A673 (cell line): ENCODE data around the gene WDR7. TPM values are rescaled to one million over a fixed set of nuclear protein-coding genes. Genes with fewer than 3 reads are reported as not detected.

Source experiments
- BruUV-seq: library from RNA; stranded (reverse); fragments of 400-500 nt; replicated peaks from 2 replicates; lab custom pipeline; 2021; lab: Mats Ljungman, UMichigan
- CTCF ChIA-PET: fragments of 300-600 bp; sonication (Branson Sonifier 250); formaldehyde crosslinking; loops from one replicate; lab custom pipeline; 2022; ENCODE audit warnings: antibody characterized with exemption; lab: Charles Lee
- POLR2A ChIA-PET: fragments of 300-600 bp; sonication (Branson Sonifier 250); formaldehyde crosslinking; loops from one replicate; lab custom pipeline; 2022; ENCODE audit warnings: antibody characterized with exemption; ENCODE audit not compliant: low non-redundant PET; lab: Charles Lee
- DNase-seq: peaks from one replicate; pipeline ENCODE4 v3.0.0-alpha.2; 2015; ENCODE audit warnings: low spot score
- H3K27ac ChIP-seq: fragments of 200-600 bp; sonication (generic); 2 replicates; pipeline ENCODE4 v1.5.1; 2016; ENCODE audit warnings: mixed run types, low read depth, mild to moderate bottlenecking, mixed read lengths, antibody characterized with exemption, low read length; ENCODE audit not compliant: poor library complexity, severe bottlenecking
- H3K27me3 ChIP-seq: fragments of 200-600 bp; sonication (generic); replicated peaks from 2 replicates; pipeline ENCODE4 v1.6.1; 2017; ENCODE audit warnings: mixed run types, low read depth, mild to moderate bottlenecking, mixed read lengths, antibody characterized with exemption, low read length; ENCODE audit not compliant: insufficient read depth, poor library complexity
- H3K36me3 ChIP-seq: fragments of 200-600 bp; sonication (generic); 2 replicates; pipeline ENCODE4 v1.6.1; 2016; ENCODE audit warnings: mixed run types, mild to moderate bottlenecking, mixed read lengths, antibody characterized with exemption, low read length; ENCODE audit not compliant: insufficient read depth, poor library complexity, severe bottlenecking
- H3K4me1 ChIP-seq: fragments of 200-600 bp; sonication (generic); 2 replicates; pipeline ENCODE4 v1.6.1; 2017; ENCODE audit warnings: mixed run types, mild to moderate bottlenecking, mixed read lengths, antibody characterized with exemption, low read length; ENCODE audit not compliant: insufficient read depth, poor library complexity, severe bottlenecking
- H3K4me3 ChIP-seq: fragments of 200-600 bp; sonication (generic); 2 replicates; pipeline ENCODE4 v1.5.1; 2016; ENCODE audit warnings: low read depth, mixed run types, mild to moderate bottlenecking, mixed read lengths, low read length; ENCODE audit not compliant: poor library complexity, severe bottlenecking
- H3K9me3 ChIP-seq: fragments of 200-600 bp; sonication (generic); 2 replicates; pipeline ENCODE4 v1.6.1; 2016; ENCODE audit warnings: mixed run types, low read depth, mild to moderate bottlenecking, mixed read lengths, antibody characterized with exemption, low read length; ENCODE audit not compliant: poor library complexity, severe bottlenecking
- CTCF ChIP-seq: fragments of 300-800, 200-600 bp; sonication (generic); conservative IDR thresholded peaks from 2 replicates; pipeline ENCODE4 v1.5.1; 2017; ENCODE audit warnings: low read depth, mild to moderate bottlenecking, antibody characterized with exemption, low read length, moderate library complexity, mixed read lengths
- EZH2 ChIP-seq: fragments of 200-600 bp; sonication (generic); IDR thresholded peaks from 2 replicates; pipeline ENCODE4 v1.6.1; 2017; ENCODE audit warnings: borderline replicate concordance, low read depth, mild to moderate bottlenecking, mixed read lengths, antibody characterized with exemption, low read length; ENCODE audit not compliant: poor library complexity, severe bottlenecking
- intact Hi-C: fragments of 100-400 bp; cut with micrococcal nuclease; formaldehyde crosslinking; loops from one replicate; pipeline ENCODE4 v1.10.0; 2022; ENCODE audit not compliant: unreplicated experiment
- total RNA-seq: library from RNA; stranded (reverse); gene quantifications from 2 replicates; pipeline ENCODE4 v1.2.3, GENCODE V29; 2021

Gene WDR7
- total RNA-seq, 1 experiment from 2014 or later: 21.2 TPM

- no peaks in the 10 kb centered on the region for H3K9me3 ChIP-seq
- no peak for DNase-seq
- ChIA-PET POLR2A (no interaction called here), CTCF (no interaction called here)
- peaks cover 10% of the 10 kb centered on the region for H3K4me1 ChIP-seq
- intact Hi-C loops: no loop called here
- no TSS peak for BruUV-seq
- TF ChIP-seq EZH2 (no peak), CTCF (no peak)
- H3K36me3 ChIP-seq: no peaks in the 10 kb centered on the region
- H3K4me3 ChIP-seq: no peak overlapping the region
- no peaks in the 10 kb centered on the region for H3K27me3 ChIP-seq
- no peak overlapping the region for H3K27ac ChIP-seq
Observed at GRCh38 chr18:56921896-56922480, 270.8 kb downstream of the WDR7 start.

- CTCF ChIA-PET: no interaction called here
- no peak for TF ChIP-seq CTCF
- Histone ChIP-seq H3K27ac (no peak overlapping the region), H3K9me3 (no peaks in the 10 kb centered on the region), H3K4me1 (peaks cover 9% of the 10 kb centered on the region), H3K36me3 (no peaks in the 10 kb centered on the region), H3K4me3 (no peak overlapping the region), H3K27me3 (no peaks in the 10 kb centered on the region)
- intact Hi-C loops: no loop called here
- POLR2A ChIA-PET: no interaction called here
- no peak for DNase-seq
- no TSS peak for BruUV-seq
Observed at GRCh38 chr18:56926734-56927133, 275.6 kb downstream of the WDR7 start.

GRCh38 chr18:56927786-56928185 is 276.6 kb downstream of the WDR7 start:
- no peaks in the 10 kb centered on the region for H3K36me3 ChIP-seq
- no peak for TF ChIP-seq EZH2
- no peak for TF ChIP-seq CTCF
- ChIA-PET CTCF (no interaction called here), POLR2A (no interaction called here)
- BruUV-seq: no TSS peak
- no peaks in the 10 kb centered on the region for H3K27me3 ChIP-seq
- H3K9me3 ChIP-seq: no peaks in the 10 kb centered on the region
- intact Hi-C loops: no loop called here
- no peak overlapping the region for H3K27ac ChIP-seq
- no peak for DNase-seq
- H3K4me3 ChIP-seq: no peak overlapping the region
- peaks cover 9% of the 10 kb centered on the region for H3K4me1 ChIP-seq
